ENCODE data around the gene PPP1R2B.

Gene PPP1R2B

DNA sequence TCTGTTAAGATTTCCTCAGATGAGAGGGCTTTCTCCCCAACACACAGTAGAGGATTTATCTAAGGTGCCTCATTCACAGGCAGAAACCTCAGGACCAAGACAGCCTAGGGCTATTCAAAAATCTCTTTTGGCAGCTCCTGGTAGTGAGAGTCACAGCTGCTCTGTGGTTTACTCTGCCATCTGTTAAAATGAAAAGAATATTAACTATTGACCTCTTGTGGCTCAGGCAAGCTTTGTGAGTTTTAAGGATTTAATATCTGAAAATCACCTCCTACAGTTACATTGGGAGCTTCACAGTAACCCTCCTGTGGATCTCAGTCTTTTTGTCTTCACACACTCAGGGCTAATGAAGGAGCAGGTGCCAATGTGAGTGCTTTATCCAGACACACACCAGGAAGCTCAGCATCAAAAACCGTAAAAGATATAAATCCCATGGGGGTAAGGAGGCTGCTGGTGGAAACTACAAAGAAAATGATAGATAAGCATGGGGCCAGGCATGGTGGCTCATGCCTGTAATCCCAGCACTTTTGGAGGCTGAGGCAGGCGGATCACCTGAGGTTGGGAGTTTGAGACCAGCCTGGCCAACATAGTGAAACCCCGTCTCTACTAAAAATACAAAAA, 29.7 kb downstream of the PPP1R2B start:
- DNase-seq, result no peak

DNA sequence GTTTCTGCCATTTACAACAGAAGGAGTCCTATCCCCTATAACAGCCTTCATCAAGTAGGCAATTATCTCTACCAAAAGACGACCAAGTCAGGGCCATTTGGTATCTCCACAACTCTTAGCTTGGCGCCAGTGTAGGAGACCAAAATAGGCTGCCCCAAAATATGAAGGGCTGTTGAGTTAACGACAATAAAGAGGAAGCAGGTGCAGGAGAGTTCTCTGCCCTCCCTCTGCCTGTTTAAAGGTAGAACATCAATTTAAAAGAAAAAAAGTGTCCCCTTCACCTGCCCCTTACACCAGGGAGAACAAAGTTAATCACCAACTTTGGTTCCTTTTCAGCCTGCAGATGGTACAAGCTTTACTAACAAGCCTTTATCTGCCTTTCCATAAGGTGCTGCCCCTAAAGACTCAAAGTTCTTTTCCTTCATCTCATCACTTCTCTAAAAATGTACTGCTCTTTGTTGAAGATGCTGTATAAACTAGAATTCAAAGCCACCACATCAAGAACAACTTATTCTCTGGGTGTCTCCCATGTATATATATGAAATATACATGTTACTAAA, 33.3 kb downstream of the PPP1R2B start:
- DNase-seq, result no peak

DNA sequence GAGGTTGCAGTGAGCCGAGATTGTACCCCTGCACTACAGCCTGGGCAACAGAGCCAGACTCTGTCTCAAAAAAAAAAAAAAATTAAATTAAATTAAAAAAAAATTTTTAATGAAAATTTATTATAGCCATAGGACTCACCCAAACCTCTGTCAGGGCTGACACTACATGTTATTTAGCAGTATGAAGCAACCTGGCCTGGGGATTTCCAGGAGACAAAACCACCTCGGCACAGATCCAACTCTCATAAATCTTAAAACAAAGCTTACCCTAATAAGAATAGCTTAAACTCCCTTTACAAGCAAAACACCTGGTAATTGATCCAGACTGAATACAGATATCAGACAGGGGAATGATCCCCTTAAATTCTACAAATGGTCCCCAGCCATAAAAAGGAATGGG, 38.4 kb downstream of the PPP1R2B start:
- DNase-seq, result no peak

DNA sequence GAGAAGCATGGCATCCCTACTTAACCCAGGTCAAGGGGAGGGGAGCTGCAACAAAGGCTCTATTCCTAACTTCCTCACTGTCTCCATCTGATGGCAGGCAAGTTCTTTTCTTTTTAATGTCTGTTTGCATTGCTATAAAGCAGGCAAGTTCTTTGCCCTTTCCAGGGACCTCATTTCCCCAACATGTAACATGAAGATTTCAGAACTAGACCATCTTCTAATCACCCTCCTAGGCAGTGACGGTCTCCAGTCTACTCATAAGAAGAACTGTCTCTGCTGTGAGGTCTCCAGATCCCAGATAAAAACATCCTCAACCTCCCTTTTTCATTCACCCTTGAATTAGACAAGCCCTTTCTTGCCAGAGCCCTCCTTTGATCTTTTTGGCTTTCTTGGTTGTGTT, 42.1 kb downstream of the PPP1R2B start:
- no peak for DNase-seq

DNA sequence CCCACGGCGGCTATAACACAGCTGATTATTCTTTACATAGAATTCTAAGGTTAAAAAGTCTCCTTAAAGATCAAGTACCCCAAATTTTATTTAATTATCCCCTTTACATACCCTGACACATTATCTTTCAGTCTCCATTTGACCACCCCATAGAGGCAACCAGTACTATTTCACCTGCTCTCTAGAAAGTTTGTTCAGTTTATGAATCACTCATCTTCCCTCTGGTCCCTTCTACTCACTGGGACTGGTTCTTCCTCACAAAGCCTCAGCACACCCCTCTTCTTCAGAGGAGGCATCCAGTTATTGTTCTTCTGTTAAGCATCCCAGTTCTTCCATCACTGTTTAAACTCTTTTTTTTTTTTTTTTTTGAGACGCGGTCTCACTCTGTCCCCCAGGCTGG, 42.8 kb downstream of the PPP1R2B start:
- no peak for DNase-seq

DNA sequence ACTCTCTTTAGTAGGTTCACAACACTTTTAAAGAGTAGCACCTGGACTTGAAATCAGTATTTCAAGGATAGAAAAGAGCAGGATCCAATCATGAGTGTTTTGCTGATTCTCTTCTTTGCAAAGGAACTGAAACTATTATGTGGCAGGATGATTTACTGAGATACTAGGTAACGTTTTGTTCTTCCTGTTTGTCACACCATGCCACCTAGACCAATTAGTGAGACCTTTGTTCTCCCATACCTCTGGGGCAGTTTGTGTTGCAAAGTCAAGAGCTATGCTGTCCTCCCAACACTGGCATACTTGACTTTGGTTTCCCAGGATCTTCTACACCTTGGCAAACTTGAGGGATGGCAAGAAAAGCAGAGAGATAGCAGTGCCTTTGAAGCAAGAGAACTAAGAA, 43.4 kb downstream of the PPP1R2B start:
- no peak for DNase-seq

DNA sequence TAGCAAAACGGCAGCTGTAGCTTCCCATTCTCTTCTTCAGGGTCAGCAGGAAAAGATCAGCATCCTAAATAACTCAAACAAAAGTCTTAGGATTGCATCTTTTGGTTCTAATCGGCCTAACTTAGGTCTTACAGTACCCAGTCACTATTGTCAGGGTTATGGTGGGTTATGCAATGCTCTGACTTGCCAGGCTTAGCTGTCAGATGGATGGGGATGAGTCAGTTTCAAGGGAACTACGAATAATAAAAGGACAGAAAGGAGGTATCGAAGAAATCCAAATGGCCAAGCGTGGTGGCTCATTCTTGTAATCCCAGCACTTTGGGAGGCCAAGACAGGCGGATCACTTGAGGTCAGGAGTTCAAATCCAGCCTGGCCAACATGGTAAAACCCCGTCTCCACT, 46.5 kb downstream of the PPP1R2B start:
- DNase-seq, result no peak
